Endothelial cell (in vitro differentiated cells): ENCODE measurements around the gene MAP1A. TPM values are rescaled to one million over a fixed set of nuclear protein-coding genes. Genes with fewer than 3 reads are reported as not detected.

Experiments
- DNase-seq: peaks from one replicate; pipeline ENCODE4 v3.0.0; 2021; ENCODE audit warnings: low spot score
- H3K27ac Mint-ChIP-seq: one replicate; pipeline ENCODE4 v1.8.0; 2021; ENCODE audit warnings: mixed read lengths, inconsistent platforms; ENCODE audit not compliant: unreplicated experiment
- H3K27me3 Mint-ChIP-seq: one replicate; pipeline ENCODE4 v1.8.0; 2021; ENCODE audit warnings: mild to moderate bottlenecking, moderate library complexity, mixed read lengths, inconsistent platforms; ENCODE audit not compliant: unreplicated experiment
- H3K36me3 Mint-ChIP-seq: one replicate; pipeline ENCODE4 v1.8.0; 2021; ENCODE audit warnings: mild to moderate bottlenecking, low read depth, mixed read lengths, inconsistent platforms; ENCODE audit not compliant: unreplicated experiment
- H3K4me1 Mint-ChIP-seq: one replicate; pipeline ENCODE4 v1.8.0; 2021; ENCODE audit warnings: mild to moderate bottlenecking, mixed read lengths, inconsistent platforms; ENCODE audit not compliant: unreplicated experiment
- H3K4me3 Mint-ChIP-seq: one replicate; pipeline ENCODE4 v1.8.0; 2021; ENCODE audit warnings: mild to moderate bottlenecking, mixed read lengths, inconsistent platforms; ENCODE audit not compliant: unreplicated experiment
- H3K9me3 Mint-ChIP-seq: one replicate; pipeline ENCODE4 v1.8.0; 2021; ENCODE audit warnings: mixed read lengths, inconsistent platforms; ENCODE audit not compliant: unreplicated experiment
- CTCF ChIP-seq: fragments of 200-600 bp; sonication (generic); IDR thresholded peaks from one replicate; pipeline ENCODE4 v1.5.0; 2021; ENCODE audit warnings: antibody characterized with exemption; ENCODE audit not compliant: unreplicated experiment
- total RNA-seq: library from RNA; stranded (reverse); fragmentation: NEBNext Ultra II Directional; extraction: Animal tissue kit (Norgen Biotek cat#: 25700); gene quantifications from one replicate; pipeline ENCODE4 v1.2.1, GENCODE V29; 2021; ENCODE audit not compliant: unreplicated experiment

Gene MAP1A
- total RNA-seq, 1 donor from 2014 or later = 1.8 TPM

GRCh38 chr15:43492266-43492665, 25.1 kb upstream of the MAP1A start:
- Mint-ChIP-seq H3K9me3 (peaks cover 3% of the 10 kb centered on the region), H3K27me3 (peaks cover 2% of the 10 kb centered on the region), H3K4me3 (peak overlapping the region; percentile 99), H3K4me1 (peaks cover 16% of the 10 kb centered on the region), H3K36me3 (peaks cover 16% of the 10 kb centered on the region), H3K27ac (peak overlapping the region; percentile 99)
- DNase-seq = no peak
- TF ChIP-seq CTCF = no peak

GRCh38 chr15:43492673-43493601, 24.5 kb upstream of the MAP1A start, which contains the start of gene TP53BP1:
TSS of gene TP53BP1 (minus strand) at chr15:43493156. CDS start at chr15:43493043, 113 bp downstream.
- H3K4me3 Mint-ChIP-seq = peak within 1 kb of the TSS; percentile 99
- DNase-seq = peak; percentile 92
- peaks cover 3% of the 10 kb centered on the region for H3K9me3 Mint-ChIP-seq
- peak within 1 kb of the TSS; percentile 99 for H3K27ac Mint-ChIP-seq
- no peak for TF ChIP-seq CTCF
- peaks cover 2% of the 10 kb centered on the region for H3K27me3 Mint-ChIP-seq
- H3K36me3 Mint-ChIP-seq = peaks cover 16% of the 10 kb centered on the region
- H3K4me1 Mint-ChIP-seq = peaks cover 16% of the 10 kb centered on the region

- H3K4me1 Mint-ChIP-seq = peaks cover 16% of the 10 kb centered on the region
- H3K27ac Mint-ChIP-seq = peak overlapping the region; percentile 99
- no peaks in the 10 kb centered on the region for H3K27me3 Mint-ChIP-seq
- peak overlapping the region; percentile 99 for H3K4me3 Mint-ChIP-seq
- no peak for DNase-seq
- peaks cover 12% of the 10 kb centered on the region for H3K36me3 Mint-ChIP-seq
- TF ChIP-seq CTCF = no peak
- peaks cover 3% of the 10 kb centered on the region for H3K9me3 Mint-ChIP-seq
These were observed 23.5 kb upstream of the MAP1A start for GRCh38 chr15:43493703-43494472.

- Mint-ChIP-seq H3K4me3 (no peak overlapping the region), H3K9me3 (no peaks in the 10 kb centered on the region), H3K27ac (no peak overlapping the region), H3K27me3 (no peaks in the 10 kb centered on the region), H3K36me3 (no peaks in the 10 kb centered on the region), H3K4me1 (no peaks in the 10 kb centered on the region)
- no peak for DNase-seq
- no peak for TF ChIP-seq CTCF
These were observed 18.4 kb upstream of the MAP1A start for GRCh38 chr15:43498990-43499389.
